Mesothelial cell of epicardium (in vitro differentiated cells): Measurements from ENCODE around the gene ANKRD13D. TPM values are rescaled to one million over a fixed set of nuclear protein-coding genes. Genes with fewer than 3 reads are reported as not detected.

ENCODE experiments used
- DNase-seq, 2 experiments: peaks; one replicate each; pipeline ENCODE4 v3.0.0; 2021; ENCODE audit warnings: low spot score in 2 of 2; ENCODE audit not compliant: unreplicated experiment in 2 of 2
- H3K27ac Mint-ChIP-seq: 2 replicates; pipeline ENCODE4 v1.8.0; 2021; ENCODE audit warnings: mixed read lengths
- H3K27me3 Mint-ChIP-seq: 2 replicates; pipeline ENCODE4 v1.8.0; 2021; ENCODE audit warnings: low read depth, mixed read lengths
- H3K36me3 Mint-ChIP-seq: 2 replicates; pipeline ENCODE4 v1.8.0; 2021; ENCODE audit warnings: mixed read lengths
- H3K4me1 Mint-ChIP-seq: 2 replicates; pipeline ENCODE4 v1.8.0; 2021; ENCODE audit warnings: mixed read lengths
- H3K4me3 Mint-ChIP-seq: 2 replicates; pipeline ENCODE4 v1.8.0; 2021; ENCODE audit warnings: mild to moderate bottlenecking, moderate library complexity, mixed read lengths
- H3K9me3 Mint-ChIP-seq: 2 replicates; pipeline ENCODE4 v1.8.0; 2021; ENCODE audit warnings: mixed read lengths
- total RNA-seq: library from RNA; stranded (reverse); gene quantifications from 3 replicates; pipeline ENCODE4 v1.2.1, GENCODE V29; 2021
- TF ChIP-seq, protein P1 (sequence below): fragments of 200-600 bp; sonication (generic); IDR thresholded peaks from one replicate; pipeline ENCODE4 v1.5.0; 2021; ENCODE audit warnings: antibody characterized with exemption; ENCODE audit not compliant: unreplicated experiment

The ANKRD13D gene
- 71.3 to 78.5 TPM (median 76.5 TPM) in 3 replicates for total RNA-seq

GRCh38 chr11:67289226-67289650 is at the start of gene ANKRD13D:
TSS of gene ANKRD13D (plus strand) at chr11:67289303. CDS start at chr11:67289461, 158 bp downstream.
- TF ChIP-seq, protein P1, sequence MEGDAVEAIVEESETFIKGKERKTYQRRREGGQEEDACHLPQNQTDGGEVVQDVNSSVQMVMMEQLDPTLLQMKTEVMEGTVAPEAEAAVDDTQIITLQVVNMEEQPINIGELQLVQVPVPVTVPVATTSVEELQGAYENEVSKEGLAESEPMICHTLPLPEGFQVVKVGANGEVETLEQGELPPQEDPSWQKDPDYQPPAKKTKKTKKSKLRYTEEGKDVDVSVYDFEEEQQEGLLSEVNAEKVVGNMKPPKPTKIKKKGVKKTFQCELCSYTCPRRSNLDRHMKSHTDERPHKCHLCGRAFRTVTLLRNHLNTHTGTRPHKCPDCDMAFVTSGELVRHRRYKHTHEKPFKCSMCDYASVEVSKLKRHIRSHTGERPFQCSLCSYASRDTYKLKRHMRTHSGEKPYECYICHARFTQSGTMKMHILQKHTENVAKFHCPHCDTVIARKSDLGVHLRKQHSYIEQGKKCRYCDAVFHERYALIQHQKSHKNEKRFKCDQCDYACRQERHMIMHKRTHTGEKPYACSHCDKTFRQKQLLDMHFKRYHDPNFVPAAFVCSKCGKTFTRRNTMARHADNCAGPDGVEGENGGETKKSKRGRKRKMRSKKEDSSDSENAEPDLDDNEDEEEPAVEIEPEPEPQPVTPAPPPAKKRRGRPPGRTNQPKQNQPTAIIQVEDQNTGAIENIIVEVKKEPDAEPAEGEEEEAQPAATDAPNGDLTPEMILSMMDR: no peak
- Mint-ChIP-seq H3K27ac (peak within 1 kb of the TSS; percentile 97), H3K4me1 (peaks cover 25% of the 10 kb centered on the region), H3K27me3 (no peaks in the 10 kb centered on the region), H3K4me3 (peak within 1 kb of the TSS; percentile 88), H3K9me3 (no peaks in the 10 kb centered on the region), H3K36me3 (peaks cover 13% of the 10 kb centered on the region)
- no peak for DNase-seq

GRCh38 chr11:67239783-67240575 is 49.1 kb upstream of the ANKRD13D start:
- Mint-ChIP-seq H3K9me3 (no peaks in the 10 kb centered on the region), H3K36me3 (peaks cover 13% of the 10 kb centered on the region), H3K27me3 (no peaks in the 10 kb centered on the region), H3K27ac (peak overlapping the region; percentile 100), H3K4me1 (peaks cover 41% of the 10 kb centered on the region), H3K4me3 (peak overlapping the region; percentile 97)
- TF ChIP-seq, protein P1: no peak
- peak; percentile 92 to 94 for DNase-seq

DNA sequence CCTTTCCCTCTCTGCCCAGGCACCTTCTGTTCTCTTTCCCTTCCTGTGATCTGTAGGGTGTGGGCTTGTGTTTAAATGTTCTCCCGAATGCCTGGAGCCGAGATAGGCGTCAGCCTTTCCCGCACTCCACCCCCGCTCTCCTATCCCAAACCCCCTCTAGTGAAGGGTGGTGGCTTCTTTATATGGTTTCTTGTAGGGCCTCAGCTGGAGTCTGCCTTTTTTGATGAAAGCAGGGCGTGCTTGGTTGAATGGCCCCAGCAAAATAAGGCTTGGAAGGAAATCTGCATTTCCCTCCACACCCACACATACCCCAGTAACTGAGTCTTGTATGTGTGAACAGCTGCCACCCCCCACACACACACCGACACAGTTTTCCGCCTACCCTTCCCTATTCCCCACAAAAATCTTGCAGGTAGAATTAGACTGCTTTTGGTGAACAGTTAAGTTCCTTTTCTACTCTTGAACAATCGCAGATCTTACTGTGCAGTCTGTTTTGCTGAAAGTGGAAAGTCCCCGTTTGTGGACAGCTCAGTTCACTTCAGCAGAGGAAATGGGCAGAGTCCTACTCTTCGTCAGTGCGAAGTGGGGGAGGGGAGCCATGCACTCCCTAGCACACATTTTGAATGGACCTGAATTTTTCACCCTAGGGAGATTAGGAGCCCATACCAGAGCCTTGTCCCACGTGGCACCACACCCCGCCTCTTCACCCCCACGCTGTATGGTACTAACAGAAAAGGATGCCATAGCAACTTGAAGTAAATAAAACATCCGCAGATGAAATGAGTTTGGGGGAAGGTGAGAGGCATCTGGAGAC is 48.3 kb upstream of the ANKRD13D start:
- Mint-ChIP-seq H3K27ac (peak overlapping the region; percentile 100), H3K4me3 (peak overlapping the region; percentile 97), H3K36me3 (peaks cover 20% of the 10 kb centered on the region), H3K4me1 (peaks cover 41% of the 10 kb centered on the region), H3K27me3 (no peaks in the 10 kb centered on the region), H3K9me3 (no peaks in the 10 kb centered on the region)
- TF ChIP-seq, protein P1: no peak
- DNase-seq: peak in 1 of 2 experiments; percentile 68

GRCh38 chr11:67242548-67242947 is 46.6 kb upstream of the ANKRD13D start:
- Mint-ChIP-seq H3K27ac (peak overlapping the region; percentile 100), H3K9me3 (no peaks in the 10 kb centered on the region), H3K4me3 (peak overlapping the region; percentile 50), H3K4me1 (peaks cover 43% of the 10 kb centered on the region), H3K27me3 (no peaks in the 10 kb centered on the region), H3K36me3 (peaks cover 29% of the 10 kb centered on the region)
- DNase-seq: no peak
- TF ChIP-seq, protein P1: no peak

GRCh38 chr11:67243051-67243450 is 46.1 kb upstream of the ANKRD13D start:
- peaks cover 47% of the 10 kb centered on the region for H3K4me1 Mint-ChIP-seq
- no peak for DNase-seq
- peak overlapping the region; percentile 100 for H3K27ac Mint-ChIP-seq
- peak overlapping the region; percentile 50 for H3K4me3 Mint-ChIP-seq
- no peaks in the 10 kb centered on the region for H3K9me3 Mint-ChIP-seq
- TF ChIP-seq, protein P1: no peak
- H3K27me3 Mint-ChIP-seq: no peaks in the 10 kb centered on the region
- H3K36me3 Mint-ChIP-seq: peaks cover 32% of the 10 kb centered on the region
